HG03039 (cell line): ENCODE measurements around the gene NOTUM.

Experiments
- ATAC-seq: cut with Tn5 transposase; IDR thresholded peaks from one replicate; pipeline ENCODE4 v1.9.1; 2021; ENCODE audit warnings: mild to moderate bottlenecking, moderate library complexity; ENCODE audit not compliant: unreplicated experiment

NOTUM gene

GRCh38 chr17:81961087-81961511, at the start of gene NOTUM:
Gene NOTUM (minus strand): TSS chr17:81961187. CDS start chr17:81960909, 278 bp downstream.
- no peak for ATAC-seq

GRCh38 chr17:82009413-82009812, 48.4 kb upstream of the NOTUM start:
- ATAC-seq = no peak

GRCh38 chr17:82008941-82009405, 48.0 kb upstream of the NOTUM start:
- no peak for ATAC-seq

- no peak for ATAC-seq
These were observed 47.4 kb upstream of the NOTUM start for GRCh38 chr17:82008258-82008940.

GRCh38 chr17:82007495-82008257, 46.7 kb upstream of the NOTUM start:
- ATAC-seq = no peak

GRCh38 chr17:82007228-82007494, 46.2 kb upstream of the NOTUM start:
- no peak for ATAC-seq

- no peak for ATAC-seq
These were observed 45.7 kb upstream of the NOTUM start for GRCh38 chr17:82006468-82007227.

- ATAC-seq = no peak
These were observed 44.8 kb upstream of the NOTUM start for GRCh38 chr17:82005701-82006348.

- ATAC-seq = no peak
These were observed 43.8 kb upstream of the NOTUM start for GRCh38 chr17:82004517-82005455.

GRCh38 chr17:82003411-82004381, 42.7 kb upstream of the NOTUM start:
- ATAC-seq = no peak

- ATAC-seq = no peak
These were observed 40.6 kb upstream of the NOTUM start for GRCh38 chr17:82001571-82002056.

GRCh38 chr17:82000803-82001570, 40.0 kb upstream of the NOTUM start:
- no peak for ATAC-seq

GRCh38 chr17:81999976-82000802, 39.2 kb upstream of the NOTUM start:
- no peak for ATAC-seq

- no peak for ATAC-seq
These were observed 38.6 kb upstream of the NOTUM start for GRCh38 chr17:81999587-81999975.

- ATAC-seq = no peak
These were observed 37.9 kb upstream of the NOTUM start for GRCh38 chr17:81998691-81999438.

GRCh38 chr17:81998212-81998611, 37.2 kb upstream of the NOTUM start:
- no peak for ATAC-seq
